Keratinocyte (primary cell): ENCODE data around the gene YAP1. TPM values are rescaled to one million over a fixed set of nuclear protein-coding genes. Genes with fewer than 3 reads are reported as not detected.

Experiments
- DNase-seq: peaks from one replicate; pipeline ENCODE4 v3.0.0-alpha.2; 2011; ENCODE audit warnings: low read depth, missing footprints, low spot score
- FAIRE-seq: peaks from 2 replicates; lab custom pipeline; 2011; peaks lifted over from hg19 to GRCh38; lab: Jason Lieb, UNC
- H2AFZ ChIP-seq: 2 replicates; pipeline ENCODE4 v1.6.0; 2012; ENCODE audit warnings: low read length, control low read depth, inconsistent platforms; ENCODE audit not compliant: control insufficient read depth
- H3K27ac ChIP-seq: 2 replicates; pipeline ENCODE4 v1.5.1; 2011; ENCODE audit warnings: low read length; ENCODE audit not compliant: control insufficient read depth, insufficient read depth
- H3K27me3 ChIP-seq: 3 replicates; pipeline ENCODE4 v1.6.0; 2011; ENCODE audit warnings: low read length; ENCODE audit not compliant: control insufficient read depth, insufficient read depth; ENCODE audit errors: extremely low read depth
- H3K36me3 ChIP-seq, 2 experiments: 2 replicates in 1 of 2; 3 replicates in 1 of 2; pipeline ENCODE4 v1.5.1; 2011; ENCODE audit warnings: low read length in 2 of 2, mild to moderate bottlenecking in 1 of 2; ENCODE audit not compliant: control insufficient read depth in 2 of 2, insufficient read depth in 2 of 2; ENCODE audit errors: extremely low read depth in 1 of 2
- H3K4me1 ChIP-seq: 3 replicates; pipeline ENCODE4 v1.5.1; 2011; ENCODE audit warnings: low read length; ENCODE audit not compliant: control insufficient read depth, insufficient read depth; ENCODE audit errors: extremely low read depth
- H3K4me2 ChIP-seq: 3 replicates; pipeline ENCODE4 v1.6.0; 2011; ENCODE audit warnings: low read depth, low read length; ENCODE audit not compliant: control insufficient read depth, insufficient read depth; ENCODE audit errors: extremely low read depth
- H3K4me3 ChIP-seq, 3 experiments: fragments of 200-600 bp in 1 of 3; sonication (generic) in 1 of 3; 2 replicates in 2 of 3; 3 replicates in 1 of 3; pipeline ENCODE4 v1.5.1; 2011 to 2016; ENCODE audit warnings: low read length in 3 of 3, mild to moderate bottlenecking in 3 of 3, control low read depth in 2 of 3, inconsistent platforms in 1 of 3, low read depth in 1 of 3, mixed read lengths in 1 of 3, mixed run types in 1 of 3, moderate library complexity in 1 of 3; ENCODE audit not compliant: control insufficient read depth in 2 of 3, insufficient read depth in 2 of 3; ENCODE audit errors: extremely low read depth in 1 of 3
- H3K79me2 ChIP-seq: 2 replicates; pipeline ENCODE4 v1.6.0; 2012; ENCODE audit warnings: low read length; ENCODE audit not compliant: control insufficient read depth, insufficient read depth
- H3K9ac ChIP-seq: 3 replicates; pipeline ENCODE4 v1.6.0; 2011; ENCODE audit warnings: low read length; ENCODE audit not compliant: control insufficient read depth, insufficient read depth; ENCODE audit errors: extremely low read depth
- H3K9me1 ChIP-seq: 3 replicates; pipeline ENCODE4 v1.6.0; 2011; ENCODE audit warnings: low read length; ENCODE audit not compliant: control insufficient read depth, insufficient read depth; ENCODE audit errors: extremely low read depth
- H3K9me3 ChIP-seq: 2 replicates; pipeline ENCODE4 v1.5.1; 2012; ENCODE audit warnings: low read depth, low read length; ENCODE audit not compliant: control insufficient read depth
- H4K20me1 ChIP-seq: 3 replicates; pipeline ENCODE4 v1.6.0; 2011; ENCODE audit warnings: low read length; ENCODE audit not compliant: control insufficient read depth, insufficient read depth; ENCODE audit errors: extremely low read depth
- EZH2 ChIP-seq: IDR thresholded peaks from one replicate; pipeline ENCODE4 v1.6.1; 2012; ENCODE audit warnings: inconsistent platforms, mild to moderate bottlenecking, low read length, moderate library complexity
- dilution Hi-C: fragments of 300-500 bp; cut with MboI; formaldehyde crosslinking; loops from one replicate; pipeline ENCODE4 v1.7.0; 2020; ENCODE audit warnings: low sequenced_read_pairs; ENCODE audit not compliant: extremely low pct_ligation_motif_present
- polyA plus RNA-seq, 5 experiments: library from polyadenylated mRNA; depleted of rRNA in 3 of 5; stranded (reverse) in 3 of 5; stranded (forward) in 1 of 5; unstranded in 1 of 5; fragments of >200 nt; gene quantifications; 1 replicate in 1 of 5; 2 replicates in 3 of 5; 3 replicates in 1 of 5; pipeline versions ENCODE4 v1.2.1 to v1.2.3, GENCODE V29; 2011 to 2012; ENCODE audit warnings: missing spikeins in 2 of 5, low read depth in 1 of 5, low replicate concordance in 1 of 5
- TF ChIP-seq, protein P1 (sequence below), 3 experiments: IDR thresholded peaks in 1 of 3; conservative IDR thresholded peaks in 1 of 3; optimal IDR thresholded peaks in 1 of 3; 2 replicates in 2 of 3; 3 replicates in 1 of 3; pipeline versions ENCODE3 to v1.5.1; 2011; ENCODE audit warnings: low read length in 3 of 3, mild to moderate bottlenecking in 3 of 3, moderate library complexity in 2 of 3, control low read depth in 1 of 3, inconsistent platforms in 1 of 3; ENCODE audit not compliant: insufficient read depth in 2 of 3; ENCODE audit errors: extremely low read depth in 1 of 3

Gene YAP1
- polyA plus RNA-seq, 1 donor (not counting 4 experiments of a cell fraction or from before 2014, with no cell fraction given): 105 TPM

DNA sequence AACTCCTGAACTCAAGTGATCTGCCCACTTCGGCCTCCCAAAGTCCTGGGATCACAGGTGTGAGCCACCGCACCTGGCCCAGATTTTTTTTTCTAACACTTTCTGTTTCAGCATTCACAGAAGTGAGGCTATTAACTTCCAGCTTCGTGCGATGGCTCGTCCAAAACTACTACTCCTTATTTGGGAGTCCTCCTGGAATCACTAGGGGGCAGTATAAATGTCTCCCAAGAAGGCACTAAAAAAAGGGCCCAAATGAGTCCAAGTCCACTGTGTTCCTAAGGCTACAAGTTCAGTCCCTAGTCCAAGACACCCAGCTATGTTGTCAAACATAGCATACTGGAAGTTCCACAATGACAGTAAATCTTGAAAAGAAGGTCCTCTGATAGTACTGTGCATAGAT, 143.8 kb downstream of the YAP1 start:
- FAIRE-seq (peak; percentile 72), DNase-seq (no peak)
- Histone ChIP-seq H3K9ac (peak overlapping the region; percentile 39), H2AFZ (peak overlapping the region; percentile 79), H3K36me3 (no peaks in the 10 kb centered on the region), H3K4me3 (peak overlapping the region in 1 of 3 experiments; percentile 8), H3K9me3 (no peaks in the 10 kb centered on the region), H3K9me1 (no peaks in the 10 kb centered on the region), H3K27me3 (no peaks in the 10 kb centered on the region), H4K20me1 (no peaks in the 10 kb centered on the region), H3K27ac (peak overlapping the region; percentile 49), H3K4me1 (peaks cover 37% of the 10 kb centered on the region), H3K4me2 (no peak overlapping the region), H3K79me2 (no peaks in the 10 kb centered on the region)
- dilution Hi-C loops: no loop called here
- TF ChIP-seq EZH2: no peak
- TF ChIP-seq, protein P1, sequence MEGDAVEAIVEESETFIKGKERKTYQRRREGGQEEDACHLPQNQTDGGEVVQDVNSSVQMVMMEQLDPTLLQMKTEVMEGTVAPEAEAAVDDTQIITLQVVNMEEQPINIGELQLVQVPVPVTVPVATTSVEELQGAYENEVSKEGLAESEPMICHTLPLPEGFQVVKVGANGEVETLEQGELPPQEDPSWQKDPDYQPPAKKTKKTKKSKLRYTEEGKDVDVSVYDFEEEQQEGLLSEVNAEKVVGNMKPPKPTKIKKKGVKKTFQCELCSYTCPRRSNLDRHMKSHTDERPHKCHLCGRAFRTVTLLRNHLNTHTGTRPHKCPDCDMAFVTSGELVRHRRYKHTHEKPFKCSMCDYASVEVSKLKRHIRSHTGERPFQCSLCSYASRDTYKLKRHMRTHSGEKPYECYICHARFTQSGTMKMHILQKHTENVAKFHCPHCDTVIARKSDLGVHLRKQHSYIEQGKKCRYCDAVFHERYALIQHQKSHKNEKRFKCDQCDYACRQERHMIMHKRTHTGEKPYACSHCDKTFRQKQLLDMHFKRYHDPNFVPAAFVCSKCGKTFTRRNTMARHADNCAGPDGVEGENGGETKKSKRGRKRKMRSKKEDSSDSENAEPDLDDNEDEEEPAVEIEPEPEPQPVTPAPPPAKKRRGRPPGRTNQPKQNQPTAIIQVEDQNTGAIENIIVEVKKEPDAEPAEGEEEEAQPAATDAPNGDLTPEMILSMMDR (optimal IDR thresholded peaks at IDR 0.05 in 1 of 3, IDR thresholded peaks at IDR 0.05 in 1 of 3, conservative IDR thresholded peaks at IDR 0.05 in 1 of 3; ENCODE audit: extremely low read depth in 1 of 3, insufficient read depth in 2 of 3, low read length in 3 of 3): peak; percentile 29 to 45 (median 33)

DNA sequence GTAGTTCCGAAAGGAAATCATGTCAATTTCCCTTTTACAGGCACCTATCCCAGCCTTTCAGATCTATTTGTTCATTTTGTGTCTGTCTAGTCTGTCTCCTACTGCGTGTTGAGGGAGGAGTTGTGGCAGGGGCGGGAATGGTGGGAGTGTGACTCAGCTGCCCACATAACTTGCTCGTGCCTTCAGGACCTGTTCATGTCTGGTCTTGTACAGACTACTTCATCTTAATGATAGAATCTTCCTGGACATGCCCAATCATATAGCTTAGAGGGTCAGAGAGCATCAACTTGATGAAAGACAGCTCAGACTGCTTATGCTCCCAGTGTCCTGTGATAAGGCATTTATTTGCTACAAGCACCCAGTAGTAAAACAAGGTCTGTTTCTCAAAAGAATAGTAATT, 146.0 kb downstream of the YAP1 start:
- Histone ChIP-seq H3K4me1 (peaks cover 47% of the 10 kb centered on the region), H3K27ac (peak overlapping the region; percentile 80), H3K4me3 (no peak overlapping the region), H2AFZ (peak overlapping the region; percentile 7), H3K36me3 (no peaks in the 10 kb centered on the region), H4K20me1 (no peaks in the 10 kb centered on the region), H3K9ac (peak overlapping the region; percentile 63), H3K4me2 (peak overlapping the region; percentile 51), H3K79me2 (no peaks in the 10 kb centered on the region), H3K27me3 (no peaks in the 10 kb centered on the region), H3K9me3 (no peaks in the 10 kb centered on the region), H3K9me1 (no peaks in the 10 kb centered on the region)
- DNase-seq (peak; percentile 96), FAIRE-seq (peak; percentile 99)
- TF ChIP-seq EZH2: no peak
- TF ChIP-seq, protein P1 (optimal IDR thresholded peaks at IDR 0.05 in 1 of 3, IDR thresholded peaks at IDR 0.05 in 1 of 3, conservative IDR thresholded peaks at IDR 0.05 in 1 of 3; ENCODE audit: extremely low read depth in 1 of 3, insufficient read depth in 2 of 3, low read length in 3 of 3): no peak
- dilution Hi-C loops: no loop called here
